ENCODE data around the gene ZNF207. TPM values are rescaled to one million over a fixed set of nuclear protein-coding genes. Genes with fewer than 3 reads are reported as not detected.
A peak's percentile ranks its signal among the peaks of the same experiment; 100 is the strongest.

ZNF207 gene
- total RNA-seq, 2 donors from 2014 or later, result 82.5 to 95.6 TPM

GRCh38 chr17:32323046-32323445 lies 26.9 kb upstream of the ZNF207 start:
- no peaks in the 10 kb centered on the region for H3K9me3 ChIP-seq
- no peaks in the 10 kb centered on the region for H3K4me1 ChIP-seq
- TF ChIP-seq CTCF (IDR thresholded peaks at IDR 0.05), result no peak
- no peak for TF ChIP-seq POLR2A (IDR thresholded peaks at IDR 0.05)
- no peak overlapping the region for H3K4me3 ChIP-seq
- no peaks in the 10 kb centered on the region for H3K36me3 ChIP-seq (replicated peaks in 1 of 2; ENCODE audit: insufficient read depth in 1 of 2, low read depth in 2 of 2)
- intact Hi-C loops (cut with DNase I), result loop anchor here (5.0 kb wide), 1 partner anchor 66 kb away; no protein-coding TSS in a partner anchor
- H3K27me3 ChIP-seq, result no peaks in the 10 kb centered on the region
- WGBS, 2 donors, result 94 to 97% methylated on average over 8 to 10 of the region's 10 CpGs
- ATAC-seq (no peak), DNase-seq (no peak)
- H3K27ac ChIP-seq, result no peak overlapping the region

DNA sequence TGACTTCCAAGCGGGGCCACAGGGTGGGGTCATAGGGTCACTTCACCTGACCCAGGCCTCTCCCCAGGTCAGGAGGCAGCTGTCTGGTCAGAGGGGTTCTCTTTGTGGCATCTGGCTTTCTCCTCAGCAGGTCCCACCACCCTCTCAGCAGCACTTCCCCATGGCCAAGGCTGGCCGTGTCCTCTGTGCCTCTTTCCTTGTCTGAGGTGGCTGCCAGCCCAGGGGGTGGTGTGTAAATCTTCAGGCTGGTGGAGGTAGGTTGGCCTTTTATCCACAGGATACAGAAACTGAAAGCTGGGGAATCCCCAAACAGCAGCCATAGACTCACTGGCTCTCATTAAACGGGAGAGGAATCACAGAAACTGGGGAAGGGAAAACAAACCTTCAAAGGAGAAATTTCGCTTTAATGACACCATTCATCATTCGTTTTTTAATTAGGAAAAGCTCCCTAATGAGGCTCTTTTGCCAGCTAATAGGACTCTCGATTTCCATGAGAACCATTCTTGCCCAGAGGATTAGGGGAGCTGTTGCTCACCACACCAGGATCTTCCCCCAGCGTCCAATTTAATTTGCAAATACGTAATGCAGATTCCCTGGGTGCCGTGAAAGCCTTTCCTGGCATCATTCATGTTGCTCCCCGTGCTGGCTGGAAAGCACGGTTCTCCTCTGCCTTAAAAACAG lies 26.0 kb upstream of the ZNF207 start:
- intact Hi-C loops (cut with DNase I), result loop anchor here (5.0 kb wide), 1 partner anchor 67 kb away; no protein-coding TSS in a partner anchor
- TF ChIP-seq CTCF (IDR thresholded peaks at IDR 0.05) (no peak), POLR2A (IDR thresholded peaks at IDR 0.05) (peak in 1 of 3 donors; percentile 17)
- H3K27me3 ChIP-seq, result no peaks in the 10 kb centered on the region
- H3K36me3 ChIP-seq (replicated peaks in 1 of 2; ENCODE audit: insufficient read depth in 1 of 2, low read depth in 2 of 2), result no peaks in the 10 kb centered on the region
- 32 to 38% methylated on average over 11 of the region's 11 CpGs for WGBS, 2 donors
- no peaks in the 10 kb centered on the region for H3K9me3 ChIP-seq
- no peaks in the 10 kb centered on the region for H3K4me1 ChIP-seq
- peak; percentile 33 to 59 (median 55) for DNase-seq
- ATAC-seq, result peak; percentile 81
- no peak overlapping the region for H3K4me3 ChIP-seq
- H3K27ac ChIP-seq, result peak overlapping the region in 3 of 4 donors; percentile 52 to 71 (median 66)

- DNase-seq (no peak), ATAC-seq (no peak)
- intact Hi-C loops (cut with DNase I), result no loop called here
- Histone ChIP-seq H3K4me3 (no peak overlapping the region), H3K9me3 (no peaks in the 10 kb centered on the region), H3K4me1 (no peaks in the 10 kb centered on the region), H3K27ac (no peak overlapping the region), H3K27me3 (no peaks in the 10 kb centered on the region), H3K36me3 (replicated peaks in 1 of 2; ENCODE audit: insufficient read depth in 1 of 2, low read depth in 2 of 2) (no peaks in the 10 kb centered on the region)
- TF ChIP-seq POLR2A (IDR thresholded peaks at IDR 0.05) (no peak), CTCF (IDR thresholded peaks at IDR 0.05) (no peak)
- WGBS, 2 donors, result 92 to 96% methylated on average over 1 of the region's 1 CpG
Observed at GRCh38 chr17:32327911-32328310, 22.0 kb upstream of the ZNF207 start.

GRCh38 chr17:32330147-32330546 lies 19.8 kb upstream of the ZNF207 start:
- Histone ChIP-seq H3K27me3 (no peaks in the 10 kb centered on the region), H3K4me1 (no peaks in the 10 kb centered on the region), H3K9me3 (no peaks in the 10 kb centered on the region), H3K36me3 (replicated peaks in 1 of 2; ENCODE audit: insufficient read depth in 1 of 2, low read depth in 2 of 2) (peaks cover 0 to 4% of the 10 kb centered on the region in 2 donors), H3K27ac (no peak overlapping the region), H3K4me3 (no peak overlapping the region)
- DNase-seq, result no peak
- WGBS, 2 donors, result 59 to 65% methylated on average over 3 of the region's 3 CpGs
- intact Hi-C loops (cut with DNase I), result no loop called here
- ATAC-seq, result no peak
- no peak for TF ChIP-seq POLR2A (IDR thresholded peaks at IDR 0.05)
- no peak for TF ChIP-seq CTCF (IDR thresholded peaks at IDR 0.05)
